Measurements from ENCODE around the gene POMGNT2. TPM values are rescaled to one million over a fixed set of nuclear protein-coding genes. Genes with fewer than 3 reads are reported as not detected.
A peak's percentile ranks its signal among the peaks of the same experiment; 100 is the strongest.

The POMGNT2 gene
- total RNA-seq, 6 experiments from 2014 or later = 4.8 to 9.2 (median 6.0) TPM

- no peak for TF ChIP-seq POLR2A (IDR thresholded peaks at IDR 0.05)
- TF ChIP-seq, protein P1, sequence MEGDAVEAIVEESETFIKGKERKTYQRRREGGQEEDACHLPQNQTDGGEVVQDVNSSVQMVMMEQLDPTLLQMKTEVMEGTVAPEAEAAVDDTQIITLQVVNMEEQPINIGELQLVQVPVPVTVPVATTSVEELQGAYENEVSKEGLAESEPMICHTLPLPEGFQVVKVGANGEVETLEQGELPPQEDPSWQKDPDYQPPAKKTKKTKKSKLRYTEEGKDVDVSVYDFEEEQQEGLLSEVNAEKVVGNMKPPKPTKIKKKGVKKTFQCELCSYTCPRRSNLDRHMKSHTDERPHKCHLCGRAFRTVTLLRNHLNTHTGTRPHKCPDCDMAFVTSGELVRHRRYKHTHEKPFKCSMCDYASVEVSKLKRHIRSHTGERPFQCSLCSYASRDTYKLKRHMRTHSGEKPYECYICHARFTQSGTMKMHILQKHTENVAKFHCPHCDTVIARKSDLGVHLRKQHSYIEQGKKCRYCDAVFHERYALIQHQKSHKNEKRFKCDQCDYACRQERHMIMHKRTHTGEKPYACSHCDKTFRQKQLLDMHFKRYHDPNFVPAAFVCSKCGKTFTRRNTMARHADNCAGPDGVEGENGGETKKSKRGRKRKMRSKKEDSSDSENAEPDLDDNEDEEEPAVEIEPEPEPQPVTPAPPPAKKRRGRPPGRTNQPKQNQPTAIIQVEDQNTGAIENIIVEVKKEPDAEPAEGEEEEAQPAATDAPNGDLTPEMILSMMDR (IDR thresholded peaks at IDR 0.05) = no peak
- no peaks in the 10 kb centered on the region for H3K36me3 ChIP-seq
- intact Hi-C loops (cut with DNase I) = no loop called here
- H3K4me1 ChIP-seq = peaks cover 0 to 21% (median 9%) of the 10 kb centered on the region in 4 donors
- no peak for ATAC-seq
- no peaks in the 10 kb centered on the region for H3K9me3 ChIP-seq
- no peak for DNase-seq
- 100% methylated on average over 2 of the region's 2 CpGs for WGBS (ENCODE audit: insufficient coverage, low coverage, low lambda C conversion rate, missing lambda C conversion rate)
- H3K27me3 ChIP-seq = no peaks in the 10 kb centered on the region
- no peak overlapping the region for H3K4me3 ChIP-seq
- no peak overlapping the region for H3K27ac ChIP-seq
Measured at GRCh38 chr3:43041517-43041916, 64.4 kb downstream of the POMGNT2 start.

GRCh38 chr3:43038010-43038409, 67.9 kb downstream of the POMGNT2 start:
- no peak overlapping the region for H3K4me3 ChIP-seq
- no peaks in the 10 kb centered on the region for H3K9me3 ChIP-seq
- ATAC-seq (no peak), DNase-seq (no peak)
- WGBS (ENCODE audit: insufficient coverage, low coverage, low lambda C conversion rate, missing lambda C conversion rate) = 77% methylated on average over 7 of the region's 7 CpGs
- no peaks in the 10 kb centered on the region for H3K36me3 ChIP-seq
- no peaks in the 10 kb centered on the region for H3K27me3 ChIP-seq
- H3K4me1 ChIP-seq = peaks cover 0 to 1% (median 0%) of the 10 kb centered on the region in 4 donors
- intact Hi-C loops (cut with DNase I) = no loop called here
- no peak overlapping the region for H3K27ac ChIP-seq
- TF ChIP-seq POLR2A (IDR thresholded peaks at IDR 0.05) = no peak
- TF ChIP-seq, protein P1 (IDR thresholded peaks at IDR 0.05) = no peak

DNA sequence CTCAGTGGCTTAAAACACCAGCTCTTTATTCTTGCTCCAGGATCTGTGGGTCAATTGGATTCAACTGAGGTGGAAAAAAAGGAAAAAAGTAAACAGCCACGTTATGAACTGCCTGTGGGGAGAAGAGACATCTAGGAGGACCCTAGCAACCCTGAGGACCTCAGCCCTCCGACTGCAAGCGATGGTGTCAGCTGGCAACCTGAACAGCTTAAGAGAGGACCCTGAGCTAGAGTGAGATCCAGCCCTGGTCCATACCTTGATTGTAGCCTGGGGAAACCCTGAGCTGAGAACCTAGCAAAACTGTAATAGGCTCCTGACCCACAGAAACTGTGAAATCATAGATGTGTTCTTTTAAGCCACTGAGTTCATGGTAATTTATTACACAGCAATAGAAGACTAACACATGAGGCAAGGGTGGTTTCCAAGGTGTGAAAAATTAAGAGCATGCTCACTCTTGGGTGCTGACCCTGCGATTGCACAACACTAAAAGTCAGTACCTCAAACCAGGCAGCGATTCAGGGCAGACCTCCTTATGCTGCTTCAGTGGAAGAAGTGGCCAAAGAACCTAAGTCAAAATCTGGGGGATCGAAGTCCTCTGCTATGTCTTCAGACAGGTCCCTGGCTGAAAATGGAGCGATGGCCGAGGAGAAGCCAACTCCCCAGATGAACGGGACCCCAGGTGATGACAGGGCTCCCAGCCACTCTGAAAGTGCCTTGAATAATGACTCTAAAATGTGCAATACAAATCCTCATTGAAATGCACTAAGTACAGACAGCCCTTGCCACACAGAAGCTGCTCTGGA, 69.1 kb downstream of the POMGNT2 start:
- Histone ChIP-seq H3K4me1 (no peaks in the 10 kb centered on the region), H3K27me3 (no peaks in the 10 kb centered on the region), H3K36me3 (no peaks in the 10 kb centered on the region), H3K9me3 (no peaks in the 10 kb centered on the region), H3K4me3 (no peak overlapping the region), H3K27ac (no peak overlapping the region)
- ATAC-seq (peak in 3 of 4 donors; percentile 22 to 48 (median 24)), DNase-seq (no peak)
- TF ChIP-seq, protein P1 (IDR thresholded peaks at IDR 0.05) = no peak
- no peak for TF ChIP-seq POLR2A (IDR thresholded peaks at IDR 0.05)
- intact Hi-C loops (cut with DNase I) = no loop called here
- 77% methylated on average over 8 of the region's 9 CpGs for WGBS (ENCODE audit: insufficient coverage, low coverage, low lambda C conversion rate, missing lambda C conversion rate)

GRCh38 chr3:43035801-43036365, 70.0 kb downstream of the POMGNT2 start:
- Histone ChIP-seq H3K27ac (no peak overlapping the region), H3K36me3 (no peaks in the 10 kb centered on the region), H3K27me3 (no peaks in the 10 kb centered on the region), H3K4me3 (no peak overlapping the region), H3K4me1 (no peaks in the 10 kb centered on the region), H3K9me3 (no peaks in the 10 kb centered on the region)
- no peak for DNase-seq
- no peak for TF ChIP-seq POLR2A (IDR thresholded peaks at IDR 0.05)
- intact Hi-C loops (cut with DNase I) = no loop called here
- 100% methylated on average over 1 of the region's 5 CpGs for WGBS (ENCODE audit: insufficient coverage, low coverage, low lambda C conversion rate, missing lambda C conversion rate)
- ATAC-seq = no peak

DNA sequence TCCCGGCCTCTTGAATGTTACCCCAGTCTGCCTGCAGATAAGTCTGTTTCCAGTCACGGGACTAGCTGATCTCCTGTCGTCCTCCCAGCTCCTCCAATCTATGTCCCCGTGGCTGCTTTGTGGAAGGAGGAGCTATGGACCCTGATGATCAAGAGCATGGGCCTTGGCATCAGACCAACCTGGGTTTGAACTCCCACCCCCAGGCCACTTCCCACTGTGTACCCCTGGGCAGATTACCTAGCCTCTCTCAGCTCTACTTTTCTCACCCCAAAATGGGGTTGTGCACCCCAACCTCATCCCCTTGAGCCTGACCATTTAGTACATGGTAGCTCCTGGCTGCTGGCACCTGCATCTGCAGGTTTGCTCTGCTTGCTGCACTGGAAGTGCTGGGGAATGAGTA, 71.0 kb downstream of the POMGNT2 start:
- H3K27ac ChIP-seq = no peak overlapping the region
- no peak for TF ChIP-seq POLR2A (IDR thresholded peaks at IDR 0.05)
- TF ChIP-seq, protein P1 (IDR thresholded peaks at IDR 0.05) = no peak
- H3K36me3 ChIP-seq = no peaks in the 10 kb centered on the region
- no peaks in the 10 kb centered on the region for H3K9me3 ChIP-seq
- intact Hi-C loops (cut with DNase I) = no loop called here
- H3K27me3 ChIP-seq = no peaks in the 10 kb centered on the region
- H3K4me3 ChIP-seq = no peak overlapping the region
- no peak for DNase-seq
- 85% methylated on average over 2 of the region's 4 CpGs for WGBS (ENCODE audit: insufficient coverage, low coverage, low lambda C conversion rate, missing lambda C conversion rate)
- H3K4me1 ChIP-seq = no peaks in the 10 kb centered on the region
- ATAC-seq = no peak

All from right lobe of liver (tissue), 6 donors.